Measurements from ENCODE around the gene FOXG1.

Gene FOXG1

DNA sequence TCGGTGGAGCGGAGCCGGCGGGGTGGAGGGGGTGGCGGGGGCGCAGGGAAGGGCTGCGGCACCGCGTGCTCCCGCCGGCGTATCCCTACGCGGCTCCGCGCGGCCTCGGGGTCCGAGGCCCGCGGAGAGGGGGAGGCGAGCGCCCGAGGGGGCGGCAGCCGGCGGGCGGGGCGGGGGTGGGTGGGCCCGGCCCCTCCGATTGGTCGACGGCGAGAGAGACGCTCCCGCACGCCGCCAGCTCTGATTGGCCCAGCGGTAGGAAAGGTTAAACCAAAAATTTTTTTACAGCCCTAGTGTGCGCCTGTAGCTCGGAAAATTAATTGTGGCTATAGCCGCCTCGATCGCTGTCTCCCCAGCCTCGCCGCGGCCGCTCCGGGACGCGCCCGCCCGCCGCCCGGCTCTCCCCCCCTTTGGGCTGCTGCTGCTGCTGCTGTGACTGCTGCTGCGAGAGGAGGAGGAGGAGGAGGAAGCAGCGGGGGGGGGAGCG lies at the start of gene FOXG1:
TSS of gene FOXG1 (plus strand) at position 319 of the 487 bp plus-strand sequence. CDS start 493 bp downstream, outside the sequence.
- no peak for DNase-seq (ENCODE audit: low read depth in 2 of 2)

DNA sequence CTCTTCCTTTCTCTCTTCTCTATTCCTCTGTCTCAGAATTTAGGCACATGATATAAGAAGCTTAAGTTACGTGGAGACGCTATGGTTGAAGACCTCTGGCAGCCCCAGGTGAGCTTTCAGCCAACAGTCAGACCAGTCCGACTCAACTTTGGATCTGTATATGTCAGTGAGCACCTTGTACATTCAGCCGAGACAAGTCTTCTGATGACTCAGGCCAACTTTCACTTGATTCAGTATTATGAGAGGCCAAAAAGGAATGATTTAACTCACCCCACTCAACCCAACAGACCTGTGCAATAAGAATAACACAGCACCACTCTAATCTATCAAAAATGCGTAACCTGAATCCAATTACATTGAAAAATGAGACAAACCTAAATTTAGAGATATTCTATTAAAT lies 47.5 kb upstream of the FOXG1 start:
- DNase-seq (ENCODE audit: low read depth in 2 of 2) = no peak

DNA sequence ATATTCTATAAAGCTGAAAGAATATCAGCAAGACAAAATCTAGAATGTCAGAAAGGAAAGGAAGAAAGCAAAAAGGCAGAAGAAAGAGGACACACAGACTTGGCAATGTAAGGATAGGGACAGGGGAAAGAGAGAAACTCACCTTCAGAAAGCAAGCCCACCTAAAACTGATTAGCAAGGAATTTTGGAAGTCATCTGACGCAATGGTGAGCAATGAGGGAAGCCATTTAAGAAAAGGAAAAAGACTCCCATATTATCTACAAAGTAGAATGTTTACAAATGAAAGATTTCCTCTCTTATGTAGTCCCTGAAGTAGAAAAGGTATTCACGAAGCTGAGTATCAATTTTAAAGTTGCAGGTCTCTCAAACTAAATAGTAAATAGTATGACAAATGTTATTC lies 35.2 kb upstream of the FOXG1 start:
- no peak for DNase-seq (ENCODE audit: low read depth in 2 of 2)

DNA sequence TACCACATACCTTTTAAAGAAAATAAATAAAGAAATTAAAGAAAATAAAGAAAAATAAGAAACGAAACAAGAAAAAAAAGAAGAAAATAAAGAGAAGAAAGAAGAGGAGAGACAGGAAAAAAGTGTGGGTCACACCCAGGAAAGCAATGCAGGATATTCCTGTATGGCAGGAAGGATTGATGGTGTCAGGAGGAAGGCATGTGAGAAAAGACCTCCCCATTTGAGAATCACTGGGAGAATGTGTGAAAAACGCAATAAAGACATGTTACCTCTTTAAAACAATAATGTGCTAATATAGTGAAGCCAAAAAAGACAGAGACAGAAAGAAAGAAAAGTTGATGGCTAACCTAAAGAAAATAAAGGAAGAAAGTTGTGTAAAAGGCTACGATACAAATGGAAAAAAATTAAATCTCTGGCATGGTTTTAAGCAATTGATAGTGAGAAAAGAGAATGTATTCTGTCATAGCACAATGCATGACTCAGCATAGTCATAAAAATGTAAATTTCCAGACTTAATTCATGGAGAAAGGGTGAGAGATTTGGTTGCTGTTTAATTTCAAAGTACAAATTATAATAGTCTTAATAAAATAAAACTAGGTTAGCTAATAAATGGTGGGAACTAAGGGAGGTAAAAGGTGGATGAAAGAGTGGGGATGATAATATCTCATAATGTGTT lies 24.3 kb upstream of the FOXG1 start:
- DNase-seq (ENCODE audit: low read depth in 2 of 2) = no peak

DNA sequence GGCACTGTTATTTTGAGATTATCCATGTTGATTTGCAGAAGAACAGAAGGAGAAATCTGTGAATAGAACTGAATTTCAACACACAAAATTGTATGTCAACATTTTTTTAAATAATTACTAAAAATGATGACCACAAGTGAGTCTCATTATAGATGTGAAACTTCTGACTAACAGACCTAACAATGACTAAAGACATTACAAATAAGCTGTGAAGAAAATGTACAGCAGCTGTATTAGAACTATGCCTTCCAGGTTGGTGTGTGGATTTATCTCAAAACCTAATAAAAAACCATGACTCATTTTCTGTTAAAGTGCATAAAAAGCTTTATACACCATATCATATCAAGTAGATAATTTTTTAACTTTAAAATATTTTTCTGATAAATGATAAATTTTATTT lies 22.5 kb upstream of the FOXG1 start:
- no peak for DNase-seq (ENCODE audit: low read depth in 2 of 2)

DNA sequence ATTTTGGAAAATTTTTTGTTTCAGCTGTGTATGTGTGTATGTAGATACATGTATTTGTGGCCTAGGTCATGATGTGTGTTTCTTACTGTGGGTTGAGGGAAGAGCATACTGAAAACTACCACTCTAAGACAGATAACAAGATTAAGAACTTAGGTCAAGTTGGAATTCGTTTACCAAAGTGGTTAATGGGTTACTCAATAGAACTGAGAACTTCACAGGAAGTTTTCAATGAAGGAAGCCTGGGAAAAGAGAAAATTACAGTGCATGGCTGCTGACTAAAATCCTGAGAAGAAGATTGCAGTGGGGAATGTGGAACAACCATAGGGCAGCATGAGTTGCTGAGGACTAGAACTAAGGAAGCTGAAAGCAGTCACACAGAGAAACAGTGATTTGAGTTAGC lies 21.4 kb upstream of the FOXG1 start:
- no peak for DNase-seq (ENCODE audit: low read depth in 2 of 2)

DNA sequence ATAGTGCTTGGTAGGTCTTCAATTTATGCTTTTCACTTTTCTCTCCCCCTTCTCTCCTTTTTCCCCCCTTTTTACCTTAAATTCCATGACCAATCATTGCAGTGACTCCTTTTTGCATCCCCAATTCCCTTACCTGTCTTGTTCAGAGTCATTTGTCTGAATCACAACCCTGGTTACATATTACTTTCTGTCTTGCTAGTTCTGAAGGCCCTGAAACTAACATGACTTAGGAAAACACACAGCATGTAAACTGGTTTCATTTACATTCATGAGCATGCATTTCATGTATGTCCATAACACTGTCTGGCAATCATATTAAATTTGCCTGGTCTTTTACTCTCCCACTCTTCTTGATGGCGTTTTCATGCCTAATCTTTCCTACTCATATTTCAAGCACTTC lies 20.3 kb upstream of the FOXG1 start:
- no peak for DNase-seq (ENCODE audit: low read depth in 2 of 2)

DNA sequence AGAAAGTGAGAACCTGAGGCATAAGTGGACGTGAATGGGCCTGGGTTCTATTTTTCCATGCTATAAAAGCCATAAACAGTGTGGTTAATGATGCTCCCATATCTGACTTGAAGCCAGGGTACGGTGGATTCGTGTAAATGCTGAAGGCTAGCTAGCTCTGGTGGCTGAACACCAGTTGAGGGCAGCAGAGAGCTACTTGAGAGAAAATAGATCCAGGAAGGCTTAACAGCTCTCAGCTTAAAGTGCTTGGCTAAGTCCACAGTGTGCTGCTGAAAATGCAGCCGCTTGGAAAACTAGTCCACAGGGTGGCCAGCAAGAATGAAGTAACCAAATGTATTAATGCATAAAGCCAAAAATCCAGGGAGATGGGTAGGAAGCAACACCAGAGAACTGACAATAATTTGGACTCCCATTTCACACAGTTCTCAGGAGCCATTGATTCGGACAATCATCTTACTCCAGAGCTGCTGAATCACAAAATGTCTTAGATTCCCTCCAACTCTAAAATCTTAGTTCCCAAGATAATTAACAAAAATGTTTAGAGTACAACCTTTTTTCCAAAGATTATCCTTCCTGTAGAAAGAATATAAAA lies 15.0 kb upstream of the FOXG1 start:
- no peak for DNase-seq (ENCODE audit: low read depth in 2 of 2)

DNA sequence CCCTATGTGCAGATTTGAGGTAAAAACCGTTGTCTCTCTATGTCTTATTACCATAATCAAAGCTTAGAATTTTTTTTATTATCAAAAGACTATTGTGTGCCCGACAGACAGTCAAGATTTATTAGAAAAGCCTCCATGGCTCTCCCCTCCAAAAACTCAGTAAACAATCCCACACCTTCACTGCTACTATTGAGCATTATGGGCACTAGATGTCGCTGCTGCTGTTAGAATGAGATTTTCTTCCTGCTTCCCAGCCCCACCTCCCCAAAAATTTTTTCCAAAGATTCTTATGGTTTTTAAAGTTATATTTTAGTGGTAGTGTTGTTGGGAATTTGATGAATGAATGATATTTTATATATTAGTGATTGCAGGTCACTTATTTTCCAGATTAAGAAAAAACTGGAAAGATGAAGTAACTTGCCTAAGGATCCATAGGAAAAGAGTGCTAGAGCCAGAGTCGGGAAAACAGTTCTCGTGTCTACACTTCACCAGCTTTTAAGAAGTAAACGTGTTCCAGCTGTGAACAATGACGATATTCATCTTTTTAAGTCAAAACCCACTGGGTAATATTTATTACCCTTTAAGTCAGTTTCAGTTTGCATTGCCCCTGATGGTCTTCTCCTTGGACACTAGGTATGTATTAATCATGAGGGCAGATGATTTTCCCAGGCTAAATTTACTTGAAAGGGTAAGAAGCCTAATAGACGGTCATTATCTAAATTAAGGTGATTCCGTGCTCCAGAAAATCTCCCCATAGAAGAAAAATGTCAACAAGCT lies 12.2 kb upstream of the FOXG1 start:
- DNase-seq (ENCODE audit: low read depth in 2 of 2) = no peak

DNA sequence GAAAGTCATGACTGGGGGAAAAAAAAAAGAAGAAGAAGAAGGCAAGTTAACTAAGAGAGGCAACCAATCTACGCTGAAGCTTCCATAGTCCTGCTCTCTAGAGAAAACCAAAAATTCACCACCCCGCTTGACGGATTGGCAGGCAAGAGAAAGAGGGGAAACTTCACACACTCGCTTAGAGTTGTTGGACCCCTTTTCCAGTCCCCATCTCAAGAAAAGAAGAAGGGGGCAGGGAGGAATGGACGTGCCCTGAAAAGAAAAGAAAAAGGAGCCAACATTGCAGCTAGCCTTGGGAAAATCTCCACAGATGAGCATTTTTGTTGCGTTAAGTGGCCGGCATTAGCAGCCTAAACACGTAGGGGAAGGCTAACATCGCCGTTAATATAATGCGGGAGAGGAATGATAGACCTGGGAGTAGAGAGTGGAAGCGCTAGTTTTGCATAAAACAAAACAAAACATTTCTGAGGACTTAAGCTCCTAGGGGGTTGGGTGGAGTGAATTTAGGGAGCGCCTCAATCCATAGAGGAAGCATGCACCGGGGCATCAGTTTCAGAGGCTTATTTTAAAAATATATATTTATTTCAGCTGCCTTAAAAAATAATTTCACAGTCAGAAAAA lies 11.3 kb upstream of the FOXG1 start:
- DNase-seq (ENCODE audit: low read depth in 2 of 2) = no peak

DNA sequence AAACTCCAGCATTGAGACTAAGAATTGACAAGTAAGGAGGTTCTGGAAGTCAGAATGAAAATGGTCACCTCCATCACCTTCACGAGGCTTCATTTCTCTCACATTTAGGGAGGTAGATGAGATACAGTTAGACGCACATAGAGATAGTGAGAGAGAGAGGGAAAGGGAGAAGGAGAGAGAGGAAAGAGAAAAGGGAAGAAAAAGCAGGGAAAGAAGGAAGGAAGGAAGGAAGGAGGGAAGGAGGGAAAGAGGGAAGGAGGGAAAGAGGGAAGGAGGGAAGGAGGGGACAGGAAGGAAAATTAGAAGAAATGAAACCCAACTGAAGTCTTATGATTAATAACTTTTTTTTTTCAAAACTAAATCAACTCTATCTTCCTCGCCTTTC lies 10.7 kb upstream of the FOXG1 start:
- no peak for DNase-seq (ENCODE audit: low read depth in 2 of 2)

DNA sequence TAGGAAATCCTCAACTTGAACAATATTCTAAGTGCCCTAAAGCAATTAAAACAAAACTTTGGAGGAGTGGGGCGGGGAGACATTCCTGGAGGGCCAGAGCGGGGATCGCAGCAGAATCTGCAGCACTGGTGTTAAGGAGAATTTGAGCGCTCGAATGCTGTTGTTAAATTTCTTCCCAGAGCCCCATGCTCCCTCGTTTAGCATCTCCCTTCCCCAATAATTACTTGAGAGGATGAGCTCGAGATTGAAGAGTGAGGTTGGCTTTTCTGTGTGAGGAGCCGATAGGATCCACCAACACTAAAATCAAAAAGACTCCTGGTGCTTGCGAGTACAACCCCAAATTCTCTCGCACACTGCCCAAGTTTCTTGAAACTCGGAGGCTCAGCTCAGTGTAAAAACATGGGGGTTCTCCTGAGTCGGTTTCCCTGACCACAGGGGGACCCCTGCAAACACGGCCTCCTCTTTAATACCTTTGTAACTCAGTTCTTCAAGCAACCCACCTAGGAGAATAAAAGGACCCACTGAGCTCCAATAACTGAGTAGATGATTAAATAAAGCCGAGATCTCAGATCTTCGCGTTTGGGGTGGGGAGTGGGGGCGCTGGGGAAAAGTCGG lies 10.2 kb upstream of the FOXG1 start:
- DNase-seq (ENCODE audit: low read depth in 2 of 2) = no peak

DNA sequence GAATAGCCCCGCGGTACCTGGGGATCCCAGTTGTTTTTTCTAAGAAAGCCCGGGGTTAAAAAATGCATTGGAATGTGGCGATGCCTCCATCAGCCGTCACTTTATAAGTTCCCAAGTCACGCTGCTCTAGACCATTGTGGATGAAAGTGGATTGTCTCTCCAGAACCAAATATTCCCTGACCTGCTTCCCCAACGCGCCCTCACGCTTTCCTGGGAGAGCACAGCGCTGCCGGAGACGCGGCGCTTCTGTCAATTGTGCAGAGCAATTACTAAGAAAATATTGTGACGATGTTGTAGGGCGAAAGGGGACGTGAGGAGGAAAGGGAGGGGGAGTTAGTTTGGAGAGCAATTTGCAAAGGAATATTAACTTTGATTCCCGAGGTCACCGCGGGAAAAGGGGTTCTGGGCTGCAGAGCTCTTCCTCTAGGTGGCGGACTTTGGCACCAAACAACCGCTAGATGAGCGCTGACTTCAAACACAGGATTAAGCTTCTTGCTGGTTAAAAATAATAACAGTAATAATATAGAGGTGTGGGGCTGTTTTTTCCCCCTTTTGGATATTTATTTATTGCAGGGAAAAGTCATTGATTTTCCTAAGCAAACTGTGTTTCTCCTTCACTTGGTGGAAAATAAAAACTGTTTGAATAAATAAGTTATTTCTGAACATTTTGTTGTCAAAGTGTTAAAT lies 9.6 kb upstream of the FOXG1 start:
- DNase-seq (ENCODE audit: low read depth in 2 of 2) = no peak

DNA sequence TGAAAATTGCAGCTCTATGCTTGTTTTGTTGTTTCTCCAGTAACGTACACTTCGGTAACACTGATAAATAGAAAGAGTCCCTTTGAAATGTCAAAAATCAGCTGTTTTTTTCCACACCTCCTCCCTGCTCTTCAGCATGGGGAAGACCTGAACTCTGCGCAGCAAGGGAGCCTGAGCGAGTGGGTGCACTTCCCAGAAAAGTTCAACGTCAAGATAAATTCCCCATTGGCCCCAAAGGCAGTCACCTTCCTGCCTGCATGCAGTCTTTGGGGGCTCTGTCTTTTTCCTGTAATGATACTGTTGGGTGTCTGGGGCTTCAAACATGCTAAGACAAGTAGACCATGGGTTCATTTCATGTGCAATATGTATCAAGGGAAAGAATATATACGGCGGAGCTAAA lies 8.8 kb upstream of the FOXG1 start:
- DNase-seq (ENCODE audit: low read depth in 2 of 2) = no peak

DNA sequence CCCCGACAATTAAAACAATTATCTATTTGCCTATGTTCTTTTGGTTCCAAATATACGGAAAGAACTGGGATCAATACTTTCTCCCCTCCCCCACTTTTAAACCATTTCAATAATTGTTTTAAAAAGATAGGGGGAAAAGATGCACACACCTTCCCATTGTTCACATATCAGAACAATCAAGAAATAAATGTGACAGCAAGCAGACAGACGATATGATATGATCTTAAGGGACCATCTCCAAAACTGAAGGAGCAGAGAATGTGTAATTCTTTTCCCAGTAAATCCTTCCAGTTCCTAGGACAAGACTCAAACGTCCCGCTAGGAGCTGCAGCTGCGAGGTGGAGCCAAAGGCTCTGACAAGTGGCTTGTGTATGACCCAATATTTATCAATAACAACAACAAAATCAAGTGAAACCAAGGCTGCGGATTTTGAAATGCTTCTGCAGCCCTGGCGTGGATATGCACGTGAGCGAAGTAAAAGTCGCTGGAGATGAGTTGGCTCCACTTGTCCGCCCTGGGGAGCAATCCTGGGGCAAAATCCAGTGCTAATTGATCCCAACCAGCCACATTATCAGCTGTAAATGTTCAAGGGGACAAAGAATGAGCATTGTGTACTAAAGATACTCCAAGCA lies 8.2 kb upstream of the FOXG1 start:
- no peak for DNase-seq (ENCODE audit: low read depth in 2 of 2)

DNA sequence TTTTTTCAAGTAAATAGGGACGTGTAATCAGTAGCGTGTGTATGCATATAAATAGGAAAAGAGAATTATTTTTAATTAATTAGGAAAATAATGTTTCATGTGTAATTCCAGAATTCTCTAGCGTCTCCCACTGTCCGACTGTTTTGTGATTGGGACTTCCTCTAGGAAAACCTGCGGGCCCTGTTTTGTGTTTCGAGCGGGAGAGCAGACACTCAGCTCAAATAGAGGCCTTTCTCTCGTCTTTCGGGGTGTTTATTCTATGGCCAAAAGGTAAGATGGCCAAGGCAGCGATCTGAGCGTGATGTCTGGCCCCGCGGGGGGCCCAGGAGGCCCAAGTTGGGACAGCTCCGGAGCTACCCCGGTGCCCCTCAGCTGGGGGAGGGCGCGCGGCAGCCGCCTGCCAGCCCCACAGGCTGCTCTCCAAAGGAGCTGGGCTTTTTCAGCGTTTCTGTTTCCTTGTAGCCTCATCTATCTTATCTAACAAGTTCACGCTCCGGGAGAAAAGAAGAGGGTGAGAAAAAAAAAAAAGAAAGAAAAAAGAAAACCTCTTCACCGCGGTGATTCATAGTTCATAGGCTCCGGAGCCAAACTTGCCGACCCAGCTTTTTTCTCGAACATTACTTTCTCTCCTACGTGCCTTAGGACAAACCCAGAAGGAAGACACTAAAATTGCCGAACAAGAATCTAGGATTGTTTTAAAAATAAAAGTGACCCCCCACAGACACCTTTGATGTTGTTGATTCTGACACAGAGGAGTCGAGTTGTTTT lies 7.5 kb upstream of the FOXG1 start:
- DNase-seq (ENCODE audit: low read depth in 2 of 2) = no peak

DNA sequence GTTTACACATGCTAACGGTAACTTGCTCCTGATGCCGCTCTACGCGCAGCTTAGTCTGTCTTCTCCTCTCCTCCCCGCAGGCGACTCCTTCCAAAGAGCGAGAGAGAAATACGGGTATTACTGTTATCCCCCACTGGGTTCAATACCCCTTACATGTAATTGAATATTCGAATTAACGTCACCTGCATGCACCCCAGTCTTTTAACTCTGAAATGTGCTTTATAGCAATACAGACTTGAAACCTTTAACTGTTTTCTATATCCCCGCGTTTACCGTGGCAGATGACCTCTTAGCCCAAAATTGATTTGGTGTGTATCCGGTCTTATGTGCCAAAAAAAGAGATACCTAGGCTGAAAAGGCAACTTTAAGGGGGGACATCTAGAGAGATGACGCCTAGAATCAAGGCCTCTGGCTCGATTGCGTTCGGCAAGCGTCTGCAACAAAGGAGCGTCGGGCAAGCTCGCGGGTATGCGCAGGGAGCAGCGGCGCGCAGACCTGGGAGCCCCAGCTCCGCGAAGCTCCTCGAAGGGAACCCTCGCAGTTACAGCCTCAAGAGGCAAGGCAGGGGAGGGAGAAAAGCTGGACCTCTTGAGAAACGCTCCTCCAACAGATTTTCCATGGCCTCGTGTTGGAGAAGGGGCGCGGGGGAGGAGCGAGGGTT lies 6.8 kb upstream of the FOXG1 start:
- DNase-seq (ENCODE audit: low read depth in 2 of 2) = no peak

DNA sequence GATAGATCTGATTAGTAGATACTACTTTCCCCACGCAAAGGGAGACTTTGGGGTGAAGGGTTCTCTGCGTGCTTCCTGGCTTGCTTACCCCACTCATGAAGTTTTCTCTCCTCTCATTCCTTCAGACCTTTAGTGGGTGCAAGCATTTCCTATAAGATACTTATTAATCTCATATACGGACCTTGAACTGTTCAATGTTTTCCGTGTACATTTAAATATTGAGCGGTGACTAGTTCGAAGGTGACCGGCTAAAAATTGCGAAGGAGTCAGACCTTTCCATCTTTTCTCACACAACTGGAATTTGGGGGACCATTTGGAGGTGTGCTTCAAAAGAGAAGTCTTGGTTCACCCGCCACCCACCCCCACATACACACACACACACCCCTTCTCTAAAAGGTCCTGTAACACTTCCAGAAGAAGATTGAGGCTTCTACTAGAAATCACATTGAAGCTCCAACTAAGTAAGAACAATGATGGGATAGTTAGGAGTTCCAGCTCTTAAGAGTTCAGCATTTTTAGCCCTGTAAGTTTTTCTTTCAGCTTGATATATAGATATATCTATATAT lies 6.1 kb upstream of the FOXG1 start:
- DNase-seq (ENCODE audit: low read depth in 2 of 2) = no peak
